DMS53 (cell line): ENCODE measurements around the gene JADE2.
"Not testable (repeated sequence)": the region's sequence is repeated elsewhere in the genome, so short reads cannot be mapped to it uniquely, and the experiment has no call there.

Source experiments
- DNase-seq: peaks from one replicate; lab custom pipeline; 2025; lab: John Stamatoyannopoulos, UW

Gene JADE2

GRCh38 chr5:134592141-134592746, 66.8 kb downstream of the JADE2 start:
- peak; percentile 65 for DNase-seq

DNA sequence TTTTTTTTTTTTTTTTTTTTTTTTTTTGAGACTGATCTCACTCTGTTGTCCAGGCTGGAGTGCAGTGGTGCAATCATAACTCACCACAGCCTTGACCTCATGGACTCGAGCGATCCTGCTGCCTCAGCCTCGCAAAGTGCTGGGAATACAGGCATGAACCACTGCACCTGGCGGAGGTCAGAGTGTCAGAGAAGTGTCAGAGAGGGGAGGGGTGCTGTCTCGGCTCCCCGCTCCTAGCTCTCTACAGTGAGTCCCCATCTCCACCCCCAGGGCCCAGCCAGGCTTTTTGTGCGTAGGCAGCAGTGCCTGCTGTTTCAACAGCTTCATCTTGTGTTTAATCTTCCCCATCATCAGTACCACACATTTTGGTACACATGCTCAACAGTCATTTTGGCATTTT, 68.9 kb downstream of the JADE2 start:
- no peak for DNase-seq

DNA sequence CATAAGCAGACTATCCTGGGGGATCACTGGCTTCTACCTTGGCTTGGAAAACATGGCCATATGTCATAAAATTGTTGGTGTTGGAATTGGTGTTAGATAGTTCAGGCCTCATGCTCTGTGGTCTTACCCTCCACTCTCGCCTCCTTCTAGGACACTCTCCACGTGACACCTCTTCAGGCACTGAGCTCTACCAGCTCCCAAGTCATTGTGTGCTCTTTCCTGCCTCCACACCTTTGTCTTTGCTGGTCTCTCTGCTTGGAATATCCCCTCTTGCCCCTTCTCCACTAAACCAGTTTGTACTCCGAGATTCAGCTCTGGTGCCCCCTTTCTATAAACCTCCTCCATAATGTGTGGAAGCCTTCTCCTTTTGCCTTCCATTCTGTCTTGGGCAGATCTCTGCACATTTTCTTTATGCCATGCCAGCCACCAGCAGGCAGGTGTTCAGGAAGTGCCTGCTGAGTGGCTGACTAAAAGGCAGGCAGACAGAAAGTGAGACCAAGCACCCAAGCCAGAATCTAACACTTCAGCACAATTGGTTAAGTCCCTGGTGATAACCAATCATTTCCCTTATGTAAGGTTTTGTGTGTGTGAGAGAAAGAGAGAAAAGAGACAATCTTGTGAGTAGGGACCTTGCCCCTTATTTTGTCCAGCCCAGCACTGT, 69.5 kb downstream of the JADE2 start:
- peak; percentile 78 for DNase-seq

GRCh38 chr5:134595458-134595838, 70.0 kb downstream of the JADE2 start:
- no peak for DNase-seq

GRCh38 chr5:134599820-134600219, 74.3 kb downstream of the JADE2 start:
- not testable (repeated sequence) for DNase-seq

GRCh38 chr5:134600600-134600999, 75.1 kb downstream of the JADE2 start:
- no peak for DNase-seq

- no peak for DNase-seq
These were observed 77.6 kb downstream of the JADE2 start for GRCh38 chr5:134603059-134603458.

- no peak for DNase-seq
These were observed 79.4 kb downstream of the JADE2 start for GRCh38 chr5:134604908-134605307.

GRCh38 chr5:134606726-134607125, 81.3 kb downstream of the JADE2 start:
- DNase-seq, result no peak

DNA sequence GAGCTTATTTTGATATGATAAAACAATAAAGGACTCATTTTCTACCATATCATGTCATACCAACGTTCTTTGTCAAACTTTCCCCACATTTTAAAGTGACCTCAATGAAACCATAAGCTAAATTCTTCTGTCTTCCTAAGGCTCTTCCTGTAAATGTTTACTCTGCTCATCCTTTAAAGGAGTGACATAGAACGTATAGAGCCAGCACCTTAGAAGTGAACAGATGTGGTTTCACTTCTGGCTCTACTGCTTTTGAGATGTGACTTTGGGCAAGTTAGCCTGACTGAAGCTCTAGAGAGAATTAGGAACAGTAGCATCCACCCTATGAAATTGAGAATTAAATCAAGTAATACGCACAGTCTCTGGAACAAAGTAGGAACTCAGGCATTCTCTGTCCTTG, 83.1 kb downstream of the JADE2 start:
- DNase-seq, result no peak

DNA sequence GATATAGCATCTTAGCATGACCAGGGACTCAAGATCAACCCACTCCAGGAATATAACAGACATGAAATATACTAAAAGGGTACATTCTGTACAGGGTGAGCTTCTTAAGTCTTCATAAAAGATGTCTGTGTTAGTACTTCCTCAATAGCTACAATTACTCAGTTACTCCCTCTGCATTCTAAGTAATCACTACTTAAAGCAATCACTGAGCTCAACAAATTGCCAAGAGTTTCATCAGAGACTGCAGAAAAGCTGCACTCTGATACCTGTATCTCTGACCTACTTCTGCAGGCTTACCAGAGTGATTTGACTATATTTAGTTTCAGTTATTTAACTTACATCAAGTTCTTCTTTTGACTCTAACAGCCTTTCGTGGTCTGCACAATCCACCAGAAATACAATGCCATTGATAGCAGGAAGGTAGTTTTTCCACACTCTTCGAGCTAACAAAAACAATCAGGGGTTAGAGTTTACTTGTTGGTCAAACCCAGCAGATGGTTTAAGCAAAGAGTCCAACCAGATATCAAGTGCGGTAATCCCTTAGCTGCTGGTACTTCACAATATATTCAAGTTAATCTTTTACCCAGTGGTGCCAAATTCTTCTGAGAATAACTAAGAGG, 83.9 kb downstream of the JADE2 start:
- DNase-seq, result peak; percentile 70

GRCh38 chr5:134610725-134611124, 85.3 kb downstream of the JADE2 start:
- no peak for DNase-seq

- no peak for DNase-seq
These were observed 86.0 kb downstream of the JADE2 start for GRCh38 chr5:134611515-134611914.

GRCh38 chr5:134614450-134615085, 89.1 kb downstream of the JADE2 start:
- DNase-seq, result no peak

GRCh38 chr5:134620634-134621033, 95.2 kb downstream of the JADE2 start:
- no peak for DNase-seq

DNA sequence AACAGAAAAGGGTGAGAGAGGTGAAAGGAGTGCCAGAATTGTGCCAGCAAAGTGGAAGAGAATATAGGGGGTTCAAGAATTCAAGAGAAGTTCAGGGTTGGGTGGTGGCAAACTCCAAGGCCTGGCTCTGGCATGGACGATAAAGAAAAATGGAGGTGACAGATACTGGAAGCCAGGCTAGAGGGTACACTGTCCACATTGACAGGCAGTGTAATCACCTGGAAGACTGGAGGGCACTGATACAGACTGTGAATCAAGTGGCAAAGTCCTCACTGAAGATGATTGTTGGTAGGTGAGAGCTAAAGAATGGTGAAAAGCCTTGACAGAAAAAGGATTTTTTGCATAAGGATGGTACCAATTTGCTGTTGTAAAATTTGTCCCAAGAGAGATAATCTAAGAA, 100.1 kb downstream of the JADE2 start:
- DNase-seq, result no peak

- peak; percentile 91 for DNase-seq
These were observed 101.0 kb downstream of the JADE2 start for GRCh38 chr5:134626369-134627014.
